ENCODE results near the gene ANO10. TPM values are rescaled to one million over a fixed set of nuclear protein-coding genes. Genes with fewer than 3 reads are reported as not detected.
A peak's percentile ranks its signal among the peaks of the same experiment; 100 is the strongest.
"Not testable (repeated sequence)": the region's sequence is repeated elsewhere in the genome, so short reads cannot be mapped to it uniquely, and the experiment has no call there.

The ANO10 gene
- total RNA-seq, 4 donors from 2014 or later: 26.7 to 33.9 (median 28.7) TPM

DNA sequence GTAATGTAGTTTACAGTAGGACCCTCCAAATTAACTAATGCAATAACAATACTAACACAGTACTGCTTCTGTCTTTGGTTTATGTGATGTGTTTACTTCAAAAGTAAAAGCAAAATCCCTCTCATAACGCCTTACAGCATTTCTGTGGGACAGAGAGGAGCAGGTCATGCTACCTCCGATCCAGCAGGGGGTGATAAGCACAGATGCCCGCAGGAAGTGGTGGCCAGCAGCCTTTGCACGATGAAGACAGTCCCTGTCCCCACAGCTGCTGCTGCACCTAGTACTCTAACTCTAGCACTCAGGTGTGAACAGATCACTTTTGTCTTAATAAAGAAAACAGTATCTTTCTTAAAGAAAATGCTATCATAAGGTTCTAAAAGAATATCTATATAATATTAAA lies 38.3 kb downstream of the ANO10 start:
- no peaks in the 10 kb centered on the region for H3K27me3 ChIP-seq
- intact Hi-C loops (cut with DNase I): no loop called here
- H3K36me3 ChIP-seq: no peaks in the 10 kb centered on the region
- H3K27ac ChIP-seq: no peak overlapping the region
- peaks cover 0 to 3% of the 10 kb centered on the region in 2 donors for H3K4me1 ChIP-seq
- DNase-seq: no peak
- 96% methylated on average over 4 of the region's 4 CpGs for WGBS, 2 donors
- no peak overlapping the region for H3K4me3 ChIP-seq (replicated peaks in 1 of 3)
- H3K9me3 ChIP-seq: no peaks in the 10 kb centered on the region
- TF ChIP-seq POLR2A (IDR thresholded peaks at IDR 0.05): no peak
- TF ChIP-seq, protein P1, sequence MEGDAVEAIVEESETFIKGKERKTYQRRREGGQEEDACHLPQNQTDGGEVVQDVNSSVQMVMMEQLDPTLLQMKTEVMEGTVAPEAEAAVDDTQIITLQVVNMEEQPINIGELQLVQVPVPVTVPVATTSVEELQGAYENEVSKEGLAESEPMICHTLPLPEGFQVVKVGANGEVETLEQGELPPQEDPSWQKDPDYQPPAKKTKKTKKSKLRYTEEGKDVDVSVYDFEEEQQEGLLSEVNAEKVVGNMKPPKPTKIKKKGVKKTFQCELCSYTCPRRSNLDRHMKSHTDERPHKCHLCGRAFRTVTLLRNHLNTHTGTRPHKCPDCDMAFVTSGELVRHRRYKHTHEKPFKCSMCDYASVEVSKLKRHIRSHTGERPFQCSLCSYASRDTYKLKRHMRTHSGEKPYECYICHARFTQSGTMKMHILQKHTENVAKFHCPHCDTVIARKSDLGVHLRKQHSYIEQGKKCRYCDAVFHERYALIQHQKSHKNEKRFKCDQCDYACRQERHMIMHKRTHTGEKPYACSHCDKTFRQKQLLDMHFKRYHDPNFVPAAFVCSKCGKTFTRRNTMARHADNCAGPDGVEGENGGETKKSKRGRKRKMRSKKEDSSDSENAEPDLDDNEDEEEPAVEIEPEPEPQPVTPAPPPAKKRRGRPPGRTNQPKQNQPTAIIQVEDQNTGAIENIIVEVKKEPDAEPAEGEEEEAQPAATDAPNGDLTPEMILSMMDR (IDR thresholded peaks at IDR 0.05): no peak

DNA sequence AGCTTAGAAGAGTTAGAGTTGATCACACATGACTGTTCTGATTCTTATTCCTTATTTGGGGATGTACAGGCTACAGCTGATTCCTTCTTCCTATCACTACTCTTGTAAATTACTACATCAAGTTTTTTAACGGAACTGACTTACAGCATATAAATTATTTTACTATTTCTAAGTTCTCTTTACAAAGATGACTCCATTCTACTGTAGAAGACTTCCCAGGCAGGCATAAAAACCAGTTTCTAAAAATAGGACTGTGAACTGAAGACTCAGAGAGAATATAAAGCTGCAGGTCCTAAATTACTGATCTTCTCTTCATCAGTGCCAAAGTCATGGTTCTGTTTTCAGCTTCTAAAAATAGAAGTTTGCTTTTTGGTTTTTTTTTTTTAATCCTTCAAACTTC lies 38.9 kb downstream of the ANO10 start:
- Histone ChIP-seq H3K4me1 (peaks cover 0 to 3% of the 10 kb centered on the region in 2 donors), H3K27me3 (no peaks in the 10 kb centered on the region), H3K9me3 (no peaks in the 10 kb centered on the region), H3K27ac (no peak overlapping the region), H3K4me3 (replicated peaks in 1 of 3) (no peak overlapping the region), H3K36me3 (no peaks in the 10 kb centered on the region)
- TF ChIP-seq POLR2A (IDR thresholded peaks at IDR 0.05): no peak
- TF ChIP-seq, protein P1 (IDR thresholded peaks at IDR 0.05): no peak
- intact Hi-C loops (cut with DNase I): no loop called here
- DNase-seq: no peak
- 68 to 70% methylated on average over 1 of the region's 1 CpG for WGBS, 2 donors

DNA sequence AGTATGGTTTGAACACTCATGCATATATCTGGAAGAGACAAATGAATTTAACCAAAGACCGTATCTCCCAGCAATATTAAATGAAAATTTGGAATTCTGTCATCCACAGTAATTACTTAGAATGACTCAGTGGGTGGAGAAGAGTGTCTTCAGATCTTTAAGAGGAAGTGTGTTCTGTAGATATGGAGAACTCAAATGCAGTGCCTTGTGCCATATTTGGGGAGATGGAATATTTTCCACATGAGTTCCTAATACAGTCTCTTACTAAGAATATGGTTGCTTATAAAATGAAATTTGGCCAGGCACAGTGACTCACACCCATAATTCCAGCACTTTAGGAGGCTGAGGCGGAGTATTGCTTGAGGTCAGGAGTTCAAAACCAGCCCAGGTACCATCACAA lies 40.5 kb downstream of the ANO10 start:
- no peak for DNase-seq
- TF ChIP-seq, protein P1 (IDR thresholded peaks at IDR 0.05): no peak
- no peak for TF ChIP-seq POLR2A (IDR thresholded peaks at IDR 0.05)
- H3K27ac ChIP-seq: no peak overlapping the region
- 62 to 78% methylated on average over 2 of the region's 2 CpGs for WGBS, 2 donors
- H3K4me3 ChIP-seq (replicated peaks in 1 of 3): no peak overlapping the region
- intact Hi-C loops (cut with DNase I): no loop called here
- H3K9me3 ChIP-seq: no peaks in the 10 kb centered on the region
- peaks cover 0 to 3% of the 10 kb centered on the region in 2 donors for H3K4me1 ChIP-seq
- no peaks in the 10 kb centered on the region for H3K27me3 ChIP-seq
- no peaks in the 10 kb centered on the region for H3K36me3 ChIP-seq

DNA sequence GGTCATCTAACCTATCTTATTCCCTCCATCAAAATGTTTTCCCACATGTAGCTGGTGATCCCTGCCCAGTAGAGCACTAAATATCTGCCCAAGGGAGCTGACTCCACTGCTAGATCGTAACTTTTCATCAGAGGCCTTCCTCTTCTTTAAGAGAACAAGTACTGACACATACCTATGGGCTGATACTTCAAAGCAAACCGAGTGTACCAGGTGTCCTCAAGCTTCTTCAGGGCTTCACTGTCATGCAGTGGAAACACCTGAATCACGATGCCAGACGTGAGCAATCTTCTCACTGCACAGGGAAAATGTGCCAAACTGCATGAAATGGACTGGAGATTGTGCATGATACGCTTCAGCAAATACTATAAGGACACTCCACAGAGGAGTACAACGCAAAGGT lies 41.6 kb downstream of the ANO10 start:
- Histone ChIP-seq H3K27ac (no peak overlapping the region), H3K4me1 (peaks cover 0 to 3% of the 10 kb centered on the region in 2 donors)
- DNase-seq: peak; percentile 4 to 11

DNA sequence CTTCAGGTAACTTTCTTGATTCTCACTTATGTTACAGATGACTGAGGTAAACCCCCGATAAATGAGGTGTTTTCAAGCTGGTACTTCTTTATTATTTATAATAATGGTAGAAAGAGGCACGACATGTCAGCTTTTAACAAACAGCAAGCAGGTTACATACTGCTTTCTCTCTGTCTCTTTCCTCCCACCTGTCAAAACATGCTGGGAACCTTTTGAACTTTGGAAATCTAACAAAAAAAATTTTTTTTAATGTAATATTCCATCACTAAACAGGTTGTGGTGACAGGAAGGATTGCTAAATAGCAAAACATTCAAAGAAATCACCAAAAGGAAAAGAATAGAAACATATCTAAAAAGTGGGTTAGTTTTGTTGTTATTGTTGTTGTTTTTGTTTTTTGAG lies 48.2 kb downstream of the ANO10 start:
- H3K9me3 ChIP-seq: no peaks in the 10 kb centered on the region
- TF ChIP-seq, protein P1 (IDR thresholded peaks at IDR 0.05): no peak
- no peak for TF ChIP-seq POLR2A (IDR thresholded peaks at IDR 0.05)
- intact Hi-C loops (cut with DNase I): no loop called here

More for the DNA sequence above, 41.6 kb downstream of the ANO10 start:
- Histone ChIP-seq H3K4me3 (replicated peaks in 1 of 3) (no peak overlapping the region), H3K9me3 (no peaks in the 10 kb centered on the region), H3K27me3 (no peaks in the 10 kb centered on the region), H3K36me3 (no peaks in the 10 kb centered on the region)
- TF ChIP-seq POLR2A (IDR thresholded peaks at IDR 0.05): no peak
- TF ChIP-seq, protein P1 (IDR thresholded peaks at IDR 0.05): no peak
- WGBS, 2 donors: 54 to 56% methylated on average over 6 of the region's 6 CpGs
- intact Hi-C loops (cut with DNase I): no loop called here

DNA sequence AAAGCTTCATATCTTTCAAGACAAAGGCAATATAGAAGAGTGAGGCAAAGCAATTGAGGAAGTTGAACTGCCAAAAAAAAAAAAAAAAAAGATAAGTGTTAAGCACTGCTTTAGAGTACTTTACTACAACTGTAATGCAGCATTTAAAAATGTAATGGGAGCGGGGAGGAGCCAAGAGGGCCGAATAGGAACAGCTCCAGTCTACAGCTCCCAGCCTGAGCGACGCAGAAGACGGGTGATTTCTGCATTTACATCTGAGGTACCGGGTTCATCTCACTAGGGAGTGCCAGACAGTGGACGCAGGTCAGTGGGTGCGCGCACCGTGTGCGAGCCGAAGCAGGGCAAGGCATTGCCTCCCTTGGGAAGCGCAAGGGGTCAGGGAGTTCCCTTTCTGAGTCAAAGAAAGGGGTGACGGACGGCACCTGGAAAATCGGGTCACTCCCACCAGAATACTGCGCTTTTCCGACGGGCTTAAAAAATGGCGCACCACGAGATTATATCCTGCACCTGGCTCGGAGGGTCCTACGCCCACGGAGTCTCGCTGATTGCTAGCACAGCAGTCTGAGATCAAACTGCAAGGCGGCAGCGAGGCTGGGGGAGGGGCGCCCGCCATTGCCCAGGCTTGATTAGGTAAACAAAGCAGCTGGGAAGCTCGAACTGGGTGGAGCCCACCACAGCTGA lies 56.0 kb downstream of the ANO10 start:
- H3K27ac ChIP-seq; H3K36me3 ChIP-seq; intact Hi-C loops (cut with DNase I); H3K9me3 ChIP-seq; H3K27me3 ChIP-seq; H3K4me1 ChIP-seq; DNase-seq; H3K4me3 ChIP-seq (replicated peaks in 1 of 3): not testable (repeated sequence)
- 88 to 90% methylated on average over 17 to 26 of the region's 30 CpGs for WGBS, 2 donors

More for the DNA sequence above, 48.2 kb downstream of the ANO10 start:
- no peak for DNase-seq
- H3K27me3 ChIP-seq: no peaks in the 10 kb centered on the region
- H3K4me1 ChIP-seq: no peaks in the 10 kb centered on the region
- H3K27ac ChIP-seq: no peak overlapping the region
- H3K4me3 ChIP-seq (replicated peaks in 1 of 3): no peak overlapping the region
- H3K36me3 ChIP-seq: no peaks in the 10 kb centered on the region
- WGBS, 2 donors: 90 to 95% methylated on average over 2 of the region's 2 CpGs

Data from thyroid gland (tissue), 4 donors.